Cardiac fibroblast (primary cell): ENCODE measurements around the gene CLCN5.

Source experiments
- DNase-seq, 2 donors: peaks; one replicate each; pipeline versions ENCODE4 v3.0.0 to v3.0.0-alpha.2; 2010; ENCODE audit warnings: low read depth in 2 of 2
- H3K4me3 ChIP-seq, 2 donors: replicated peaks in 1 of 2; 1 replicate in 1 of 2; 2 replicates in 1 of 2; pipeline ENCODE4 v1.5.1; 2011; ENCODE audit warnings: low read depth in 2 of 2, low read length in 2 of 2, mild to moderate bottlenecking in 2 of 2, moderate library complexity in 1 of 2
- CTCF ChIP-seq: IDR thresholded peaks from one replicate; pipeline ENCODE4 v1.5.1; 2011; ENCODE audit warnings: low read depth, mild to moderate bottlenecking, low read length, inconsistent platforms

The CLCN5 gene

GRCh38 chrX:50114113-50114512 is 191.7 kb downstream of the CLCN5 start:
- TF ChIP-seq CTCF, result no peak
- DNase-seq, result no peak
- H3K4me3 ChIP-seq, result no peak overlapping the region

DNA sequence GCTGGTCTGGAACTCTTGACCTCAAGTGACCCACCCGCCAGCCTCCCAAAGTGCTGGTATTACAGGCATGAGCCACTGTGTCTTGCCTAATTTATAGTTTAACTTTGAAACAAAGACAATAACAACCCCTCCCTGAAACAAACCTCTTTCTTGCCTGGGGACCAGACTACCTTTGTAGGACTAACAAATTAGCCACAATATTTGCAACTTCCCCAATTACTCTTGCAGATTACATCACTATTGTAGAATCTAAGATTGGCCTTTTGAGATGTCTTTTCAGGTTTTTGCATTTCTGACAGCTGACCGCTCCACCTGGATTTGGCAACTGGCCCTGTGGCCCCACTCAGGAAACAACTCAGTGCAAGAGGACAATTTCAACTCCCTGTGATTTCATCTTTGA is 193.6 kb downstream of the CLCN5 start:
- no peak overlapping the region for H3K4me3 ChIP-seq
- no peak for DNase-seq
- TF ChIP-seq CTCF, result no peak

GRCh38 chrX:50117476-50117875 is 195.1 kb downstream of the CLCN5 start:
- no peak for TF ChIP-seq CTCF
- DNase-seq, result no peak
- no peak overlapping the region for H3K4me3 ChIP-seq

- H3K4me3 ChIP-seq, result no peak overlapping the region
- TF ChIP-seq CTCF, result no peak
- DNase-seq, result no peak
Measured at GRCh38 chrX:50125480-50125879, 203.1 kb downstream of the CLCN5 start.

GRCh38 chrX:50147972-50148371 is 225.6 kb downstream of the CLCN5 start:
- TF ChIP-seq CTCF, result no peak
- no peak for DNase-seq
- H3K4me3 ChIP-seq, result no peak overlapping the region
